ENCODE measurements around the gene NEBL.

DNA sequence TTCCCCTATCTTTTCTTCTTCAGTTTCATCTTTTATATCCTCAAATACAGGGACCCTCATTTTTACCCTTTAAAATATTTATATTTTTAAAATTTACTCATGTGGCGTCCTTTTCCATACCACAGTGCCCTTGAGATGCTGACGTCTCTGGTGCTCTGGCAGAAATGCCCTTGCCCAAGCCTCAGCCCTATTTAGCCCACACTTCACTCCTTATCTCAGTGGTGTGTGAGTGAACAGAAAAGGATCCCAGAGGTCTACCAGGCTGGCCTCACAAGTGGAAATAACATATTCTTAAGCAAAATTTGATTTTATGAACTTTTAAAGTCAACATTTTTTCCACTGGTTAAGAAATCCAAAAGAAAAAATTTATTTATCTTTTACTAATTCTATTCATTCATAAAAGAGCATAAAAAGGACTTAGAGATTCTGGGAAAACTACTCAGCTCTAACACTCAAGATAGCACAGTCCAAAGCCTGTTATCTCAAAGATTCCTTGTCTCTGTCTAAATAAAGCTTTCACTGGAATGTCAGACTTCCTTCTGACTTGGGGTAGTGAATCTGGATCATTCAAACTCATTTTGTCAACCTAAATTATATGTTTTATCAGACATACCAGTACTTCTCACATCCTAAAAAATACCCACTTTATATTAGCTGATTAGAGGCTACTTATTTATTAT lies at the start of gene NEBL:
- TF ChIP-seq CBX3 (IDR thresholded peaks at IDR 0.05; ENCODE audit: low read depth), result no peak
- TF ChIP-seq SIN3A (IDR thresholded peaks at IDR 0.05; ENCODE audit: low read depth), result no peak
- TF ChIP-seq, protein P1, sequence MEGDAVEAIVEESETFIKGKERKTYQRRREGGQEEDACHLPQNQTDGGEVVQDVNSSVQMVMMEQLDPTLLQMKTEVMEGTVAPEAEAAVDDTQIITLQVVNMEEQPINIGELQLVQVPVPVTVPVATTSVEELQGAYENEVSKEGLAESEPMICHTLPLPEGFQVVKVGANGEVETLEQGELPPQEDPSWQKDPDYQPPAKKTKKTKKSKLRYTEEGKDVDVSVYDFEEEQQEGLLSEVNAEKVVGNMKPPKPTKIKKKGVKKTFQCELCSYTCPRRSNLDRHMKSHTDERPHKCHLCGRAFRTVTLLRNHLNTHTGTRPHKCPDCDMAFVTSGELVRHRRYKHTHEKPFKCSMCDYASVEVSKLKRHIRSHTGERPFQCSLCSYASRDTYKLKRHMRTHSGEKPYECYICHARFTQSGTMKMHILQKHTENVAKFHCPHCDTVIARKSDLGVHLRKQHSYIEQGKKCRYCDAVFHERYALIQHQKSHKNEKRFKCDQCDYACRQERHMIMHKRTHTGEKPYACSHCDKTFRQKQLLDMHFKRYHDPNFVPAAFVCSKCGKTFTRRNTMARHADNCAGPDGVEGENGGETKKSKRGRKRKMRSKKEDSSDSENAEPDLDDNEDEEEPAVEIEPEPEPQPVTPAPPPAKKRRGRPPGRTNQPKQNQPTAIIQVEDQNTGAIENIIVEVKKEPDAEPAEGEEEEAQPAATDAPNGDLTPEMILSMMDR (IDR thresholded peaks at IDR 0.05 in 2 of 3, conservative IDR thresholded peaks at IDR 0.05 in 1 of 3; ENCODE audit: borderline replicate concordance in 1 of 3, insufficient read depth in 1 of 3, low read depth in 2 of 3, low read length in 2 of 3), result no peak
- no peak for TF ChIP-seq YY1 (IDR thresholded peaks at IDR 0.05; ENCODE audit: extremely low read depth, insufficient replicate concordance, low read depth, low read length)
- TF ChIP-seq JUND (IDR thresholded peaks at IDR 0.05), result no peak

All from HCT116 (cell line).